ENCODE measurements around the gene LRP2.

Gene LRP2

DNA sequence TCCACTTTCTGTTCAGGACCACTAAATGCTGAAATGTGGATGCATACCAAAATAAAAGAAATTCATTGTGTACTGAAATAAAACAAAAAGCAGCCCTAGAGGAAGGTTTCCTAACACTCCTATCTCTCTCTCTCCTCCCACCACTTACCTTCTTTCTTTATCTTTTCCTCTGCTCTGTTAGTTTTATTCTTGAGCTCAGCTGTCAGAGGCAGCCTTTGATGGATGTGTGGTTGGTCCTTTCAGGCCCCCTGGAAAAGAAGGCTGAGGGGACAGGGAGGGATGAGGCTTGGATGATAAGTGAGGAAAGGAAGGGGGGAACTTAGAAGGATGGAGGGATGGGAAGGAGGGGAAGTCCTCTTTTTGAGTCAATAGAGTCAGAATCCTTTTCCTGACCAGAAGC, 245.3 kb downstream of the LRP2 start:
- TF ChIP-seq, protein P1, sequence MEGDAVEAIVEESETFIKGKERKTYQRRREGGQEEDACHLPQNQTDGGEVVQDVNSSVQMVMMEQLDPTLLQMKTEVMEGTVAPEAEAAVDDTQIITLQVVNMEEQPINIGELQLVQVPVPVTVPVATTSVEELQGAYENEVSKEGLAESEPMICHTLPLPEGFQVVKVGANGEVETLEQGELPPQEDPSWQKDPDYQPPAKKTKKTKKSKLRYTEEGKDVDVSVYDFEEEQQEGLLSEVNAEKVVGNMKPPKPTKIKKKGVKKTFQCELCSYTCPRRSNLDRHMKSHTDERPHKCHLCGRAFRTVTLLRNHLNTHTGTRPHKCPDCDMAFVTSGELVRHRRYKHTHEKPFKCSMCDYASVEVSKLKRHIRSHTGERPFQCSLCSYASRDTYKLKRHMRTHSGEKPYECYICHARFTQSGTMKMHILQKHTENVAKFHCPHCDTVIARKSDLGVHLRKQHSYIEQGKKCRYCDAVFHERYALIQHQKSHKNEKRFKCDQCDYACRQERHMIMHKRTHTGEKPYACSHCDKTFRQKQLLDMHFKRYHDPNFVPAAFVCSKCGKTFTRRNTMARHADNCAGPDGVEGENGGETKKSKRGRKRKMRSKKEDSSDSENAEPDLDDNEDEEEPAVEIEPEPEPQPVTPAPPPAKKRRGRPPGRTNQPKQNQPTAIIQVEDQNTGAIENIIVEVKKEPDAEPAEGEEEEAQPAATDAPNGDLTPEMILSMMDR (IDR thresholded peaks at IDR 0.05) = no peak
- intact Hi-C loops (cut with DNase I; ENCODE audit: low total_unique reads) = no loop called here
- Histone ChIP-seq H3K27ac (no peak overlapping the region), H3K36me3 (no peaks in the 10 kb centered on the region), H3K9me3 (no peaks in the 10 kb centered on the region), H3K4me3 (no peak overlapping the region), H3K27me3 (no peaks in the 10 kb centered on the region), H3K4me1 (no peaks in the 10 kb centered on the region)
- DNase-seq = no peak

DNA sequence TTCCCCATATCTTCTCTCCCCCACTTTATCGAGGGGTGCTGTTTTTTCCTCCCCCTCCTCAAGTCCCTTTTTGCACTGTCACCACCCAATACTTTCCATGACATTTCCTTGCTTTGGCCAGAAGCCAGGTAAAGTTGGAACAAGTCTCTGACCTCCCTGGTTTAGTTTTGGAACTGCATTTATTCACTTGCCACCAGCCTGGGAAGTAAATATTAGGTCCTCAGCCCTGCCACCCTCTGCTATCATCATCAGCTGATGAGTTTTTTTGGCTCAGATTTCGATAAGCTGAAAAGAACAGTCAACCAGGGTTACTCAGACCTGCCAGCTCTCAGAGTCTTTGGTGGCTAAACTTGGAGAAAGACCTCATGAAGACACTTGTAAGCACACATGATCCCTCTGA, 246.0 kb downstream of the LRP2 start:
- Histone ChIP-seq H3K4me3 (no peak overlapping the region), H3K4me1 (no peaks in the 10 kb centered on the region), H3K9me3 (no peaks in the 10 kb centered on the region), H3K27ac (no peak overlapping the region), H3K27me3 (no peaks in the 10 kb centered on the region), H3K36me3 (no peaks in the 10 kb centered on the region)
- TF ChIP-seq, protein P1 (IDR thresholded peaks at IDR 0.05) = no peak
- intact Hi-C loops (cut with DNase I; ENCODE audit: low total_unique reads) = no loop called here
- no peak for DNase-seq

DNA sequence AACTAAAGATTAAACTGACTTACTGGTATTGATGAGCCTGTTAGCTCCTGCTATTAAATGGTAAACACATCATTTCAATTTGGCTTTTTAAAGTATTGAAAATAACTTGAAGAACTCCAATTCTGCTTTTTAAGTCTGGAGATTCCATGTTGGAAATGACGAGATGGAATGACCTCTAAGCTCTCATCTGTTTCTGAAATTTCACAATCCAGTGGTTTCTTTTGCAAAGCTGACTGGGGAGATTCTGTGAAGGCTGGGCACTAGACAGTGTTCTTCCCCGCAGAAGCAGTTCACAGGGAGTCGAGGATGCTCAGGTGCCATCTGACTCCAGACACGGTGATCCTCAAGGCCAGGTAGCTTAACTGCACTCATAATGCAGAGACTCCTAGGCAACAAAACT, 248.3 kb downstream of the LRP2 start:
- Histone ChIP-seq H3K36me3 (no peaks in the 10 kb centered on the region), H3K27me3 (peaks cover 0 to 2% of the 10 kb centered on the region in 2 donors), H3K4me3 (no peak overlapping the region), H3K9me3 (no peaks in the 10 kb centered on the region), H3K27ac (no peak overlapping the region), H3K4me1 (peaks cover 0 to 3% (median 0%) of the 10 kb centered on the region in 4 donors)
- TF ChIP-seq, protein P1 (IDR thresholded peaks at IDR 0.05) = no peak
- no peak for DNase-seq
- intact Hi-C loops (cut with DNase I; ENCODE audit: low total_unique reads) = no loop called here

DNA sequence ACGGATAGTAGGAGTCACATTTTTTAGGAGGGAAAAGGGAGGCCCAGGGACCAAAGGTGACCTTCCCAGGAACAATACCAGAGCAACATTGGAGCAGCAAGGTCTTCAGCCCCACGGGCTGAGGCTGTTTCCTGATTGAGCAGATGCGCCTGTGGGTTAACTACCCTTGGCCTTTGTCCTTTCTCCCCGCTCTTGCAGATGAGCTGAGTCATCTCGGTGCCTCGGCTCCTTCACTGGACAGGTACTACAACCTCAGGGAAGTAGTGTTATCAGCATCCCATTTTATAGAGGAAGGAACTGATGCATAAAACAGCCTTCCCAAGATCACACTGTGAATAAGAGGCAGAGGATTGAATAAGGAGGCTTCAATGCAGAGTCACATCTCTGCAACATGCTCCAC, 249.5 kb downstream of the LRP2 start:
- intact Hi-C loops (cut with DNase I; ENCODE audit: low total_unique reads) = no loop called here
- no peak overlapping the region for H3K27ac ChIP-seq
- H3K4me3 ChIP-seq = no peak overlapping the region
- DNase-seq = no peak
- TF ChIP-seq, protein P1 (IDR thresholded peaks at IDR 0.05) = no peak
- no peaks in the 10 kb centered on the region for H3K9me3 ChIP-seq
- peaks cover 0 to 3% (median 0%) of the 10 kb centered on the region in 4 donors for H3K4me1 ChIP-seq
- H3K27me3 ChIP-seq = peaks cover 0 to 2% of the 10 kb centered on the region in 2 donors
- H3K36me3 ChIP-seq = no peaks in the 10 kb centered on the region

DNA sequence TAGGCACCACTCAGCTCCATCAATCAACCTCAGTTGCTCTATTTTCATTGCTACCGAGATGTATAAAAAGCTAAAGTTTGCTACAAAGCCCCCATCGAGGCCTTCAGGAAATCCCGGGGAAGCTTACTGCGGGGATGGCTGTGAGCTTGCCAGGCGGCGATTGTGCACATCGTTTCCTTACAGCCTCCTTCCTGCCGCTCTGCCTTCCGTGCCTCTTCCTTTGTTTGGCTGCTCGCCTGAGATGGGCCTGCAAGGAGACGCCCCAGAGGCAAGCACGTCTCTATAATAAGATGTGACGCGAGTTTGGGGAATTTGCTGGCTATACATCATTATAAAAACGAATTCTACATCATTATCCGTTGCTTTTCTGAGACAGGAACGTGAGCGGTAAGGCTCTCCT, 251.4 kb downstream of the LRP2 start:
- Histone ChIP-seq H3K36me3 (no peaks in the 10 kb centered on the region), H3K27ac (no peak overlapping the region), H3K27me3 (peaks cover 0 to 5% of the 10 kb centered on the region in 2 donors), H3K9me3 (no peaks in the 10 kb centered on the region), H3K4me1 (peaks cover 0 to 3% (median 0%) of the 10 kb centered on the region in 4 donors), H3K4me3 (no peak overlapping the region)
- intact Hi-C loops (cut with DNase I; ENCODE audit: low total_unique reads) = no loop called here
- TF ChIP-seq, protein P1 (IDR thresholded peaks at IDR 0.05) = no peak
- no peak for DNase-seq

DNA sequence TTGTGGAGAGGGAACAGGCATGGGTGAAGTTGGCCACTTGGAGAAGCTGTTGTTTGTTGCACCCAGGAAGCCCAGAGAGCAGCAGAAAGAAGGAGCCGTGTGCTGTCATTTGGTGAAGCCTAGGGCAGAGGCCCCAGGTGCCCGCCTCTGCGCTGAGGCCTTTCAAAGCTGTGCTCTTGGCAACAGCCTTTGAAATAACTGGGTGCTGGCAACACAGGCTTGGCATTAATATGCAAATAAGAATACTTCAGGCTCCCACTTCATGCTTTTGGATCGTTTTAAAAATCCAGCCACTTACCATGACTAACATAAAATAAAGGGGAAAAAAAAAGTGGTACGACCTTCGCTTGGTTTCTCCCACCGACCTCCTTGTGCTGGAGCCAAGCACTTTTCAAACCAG, 251.9 kb downstream of the LRP2 start:
- H3K9me3 ChIP-seq = no peaks in the 10 kb centered on the region
- H3K27ac ChIP-seq = no peak overlapping the region
- intact Hi-C loops (cut with DNase I; ENCODE audit: low total_unique reads) = no loop called here
- H3K4me3 ChIP-seq = no peak overlapping the region
- H3K4me1 ChIP-seq = peaks cover 0 to 3% (median 0%) of the 10 kb centered on the region in 4 donors
- H3K36me3 ChIP-seq = no peaks in the 10 kb centered on the region
- H3K27me3 ChIP-seq = peaks cover 0 to 5% of the 10 kb centered on the region in 2 donors
- TF ChIP-seq, protein P1 (IDR thresholded peaks at IDR 0.05) = no peak
- no peak for DNase-seq
